Tibial artery (tissue), 4 donors: ENCODE data around the gene CACNA1E.

Experiments
- DNase-seq, 2 donors: peaks; one replicate each; pipeline ENCODE4 v3.0.0-alpha.2; 2019
- H3K27ac ChIP-seq, 2 donors: fragments of 200-600 bp; sonication (generic) in 1 of 2; 1 replicate in 1 of 2; 2 replicates in 1 of 2; pipeline ENCODE4 v1.5.1; 2018 to 2019; ENCODE audit warnings: mild to moderate bottlenecking in 1 of 2
- H3K27me3 ChIP-seq, 2 donors: fragments of 200-600 bp; sonication (generic) in 1 of 2; one replicate each; pipeline versions ENCODE4 v1.5.1 to v1.6.0; 2016 to 2019
- H3K36me3 ChIP-seq, 3 donors: fragments of 200-600 bp; sonication (generic) in 2 of 3; one replicate each; pipeline ENCODE4 v1.5.1; 2016 to 2019; ENCODE audit warnings: mild to moderate bottlenecking in 2 of 3
- H3K4me1 ChIP-seq, 4 donors: fragments of 200-600 bp; sonication (generic) in 2 of 4; 1 replicate in 3 of 4; 2 replicates in 1 of 4; pipeline ENCODE4 v1.5.1; 2016 to 2019
- H3K4me3 ChIP-seq, 2 donors: fragments of 200-600 bp; sonication (generic) in 1 of 2; 1 replicate in 1 of 2; 2 replicates in 1 of 2; pipeline ENCODE4 v1.5.1; 2018 to 2019; ENCODE audit warnings: mild to moderate bottlenecking in 2 of 2
- H3K9me3 ChIP-seq, 3 donors: fragments of 200-600 bp; sonication (generic) in 1 of 3; one replicate each; pipeline ENCODE4 v1.5.1; 2016 to 2019
- CTCF ChIP-seq, 2 experiments: fragments of 200-600 bp in 1 of 2; fragments of 450-650 bp in 1 of 2; IDR thresholded peaks; one replicate each; pipeline ENCODE4 v1.5.1; 2017 to 2019; ENCODE audit warnings: antibody characterized with exemption in 2 of 2, mild to moderate bottlenecking in 1 of 2, moderate library complexity in 1 of 2
- intact Hi-C: fragments of 100-400 bp; cut with DNase I; formaldehyde crosslinking; loops from one replicate; pipeline ENCODE4 v1.15.0; 2023; ENCODE audit warnings: low total_unique reads

The CACNA1E gene

GRCh38 chr1:181490276-181490675 is 7.0 kb downstream of the CACNA1E start:
- H3K4me1 ChIP-seq: peaks cover 0 to 12% (median 0%) of the 10 kb centered on the region in 4 donors
- no peak for TF ChIP-seq CTCF (IDR thresholded peaks at IDR 0.05)
- H3K36me3 ChIP-seq: no peaks in the 10 kb centered on the region
- no peaks in the 10 kb centered on the region for H3K9me3 ChIP-seq
- H3K27ac ChIP-seq: no peak overlapping the region
- intact Hi-C loops: no loop called here
- no peak for DNase-seq
- H3K4me3 ChIP-seq: no peak overlapping the region
- H3K27me3 ChIP-seq: peaks cover 0 to 60% of the 10 kb centered on the region in 2 donors

GRCh38 chr1:181490740-181491712 is 7.7 kb downstream of the CACNA1E start:
- intact Hi-C loops: no loop called here

GRCh38 chr1:181493166-181493565 is 9.8 kb downstream of the CACNA1E start:
- no peak overlapping the region for H3K27ac ChIP-seq
- no peak for TF ChIP-seq CTCF (IDR thresholded peaks at IDR 0.05)
- H3K9me3 ChIP-seq: no peaks in the 10 kb centered on the region
- intact Hi-C loops: no loop called here
- peaks cover 0 to 5% (median 0%) of the 10 kb centered on the region in 4 donors for H3K4me1 ChIP-seq
- no peaks in the 10 kb centered on the region for H3K36me3 ChIP-seq
- peaks cover 0 to 33% of the 10 kb centered on the region in 2 donors for H3K27me3 ChIP-seq
- H3K4me3 ChIP-seq: no peak overlapping the region
- DNase-seq: no peak

More at GRCh38 chr1:181490740-181491712, 7.7 kb downstream of the CACNA1E start:
- no peak for TF ChIP-seq CTCF (IDR thresholded peaks at IDR 0.05)
- Histone ChIP-seq H3K27ac (no peak overlapping the region), H3K36me3 (no peaks in the 10 kb centered on the region), H3K4me3 (no peak overlapping the region), H3K4me1 (peaks cover 0 to 8% (median 0%) of the 10 kb centered on the region in 4 donors), H3K27me3 (peaks cover 0 to 53% of the 10 kb centered on the region in 2 donors), H3K9me3 (no peaks in the 10 kb centered on the region)
- no peak for DNase-seq

- DNase-seq: no peak
- Histone ChIP-seq H3K4me1 (peaks cover 0 to 5% (median 0%) of the 10 kb centered on the region in 4 donors), H3K9me3 (no peaks in the 10 kb centered on the region), H3K4me3 (no peak overlapping the region), H3K36me3 (no peaks in the 10 kb centered on the region), H3K27ac (no peak overlapping the region), H3K27me3 (peaks cover 0 to 28% of the 10 kb centered on the region in 2 donors)
- no peak for TF ChIP-seq CTCF (IDR thresholded peaks at IDR 0.05)
- intact Hi-C loops: no loop called here
Observed at GRCh38 chr1:181493885-181494284, 10.6 kb downstream of the CACNA1E start.

GRCh38 chr1:181496759-181497158 is 13.4 kb downstream of the CACNA1E start:
- DNase-seq: no peak
- Histone ChIP-seq H3K27ac (no peak overlapping the region), H3K4me1 (no peaks in the 10 kb centered on the region), H3K4me3 (no peak overlapping the region), H3K9me3 (no peaks in the 10 kb centered on the region), H3K27me3 (peaks cover 0 to 24% of the 10 kb centered on the region in 2 donors), H3K36me3 (no peaks in the 10 kb centered on the region)
- TF ChIP-seq CTCF (IDR thresholded peaks at IDR 0.05): no peak
- intact Hi-C loops: no loop called here
